Peyer's patch (tissue), 4 donors: ENCODE measurements around the gene MRE11. TPM values are rescaled to one million over a fixed set of nuclear protein-coding genes. Genes with fewer than 3 reads are reported as not detected.

Source experiments
- DNase-seq, 3 donors: peaks; one replicate each; pipeline ENCODE4 v3.0.0-alpha.2; 2017 to 2019
- H3K27ac ChIP-seq, 4 donors: fragments of 200-600 bp; sonication (generic); one replicate each; pipeline ENCODE4 v1.5.1; 2016 to 2019
- H3K27me3 ChIP-seq, 2 donors: fragments of 200-600 bp; sonication (generic); one replicate each; pipeline ENCODE4 v1.5.1; 2019
- H3K36me3 ChIP-seq, 3 donors: fragments of 200-600 bp; sonication (generic); one replicate each; pipeline ENCODE4 v1.5.1; 2016 to 2019
- H3K4me1 ChIP-seq, 4 donors: fragments of 200-600 bp; sonication (generic); one replicate each; pipeline ENCODE4 v1.5.1; 2016 to 2019
- H3K4me3 ChIP-seq, 4 donors: fragments of 200-600 bp; sonication (generic); 1 replicate in 3 of 4; 2 replicates in 1 of 4; pipeline ENCODE4 v1.5.1; 2016 to 2019; ENCODE audit warnings: mild to moderate bottlenecking in 1 of 4
- H3K9me3 ChIP-seq, 4 donors: fragments of 200-600 bp; sonication (generic); one replicate each; pipeline ENCODE4 v1.5.1; 2016 to 2019; ENCODE audit warnings: mild to moderate bottlenecking in 1 of 4
- POLR2A ChIP-seq, 2 donors: fragments of 450-650 bp; IDR thresholded peaks; one replicate each; pipeline ENCODE4 v1.5.1; 2017; ENCODE audit warnings: antibody characterized with exemption in 2 of 2, mild to moderate bottlenecking in 2 of 2, moderate library complexity in 2 of 2
- total RNA-seq, 4 donors: library from RNA; depleted of rRNA; stranded (reverse); fragments of >200 nt; gene quantifications; one replicate each; pipeline ENCODE4 v1.1.0, GENCODE V29; 2016
- TF ChIP-seq, protein P1 (sequence below), 6 experiments: fragments of 450-650 bp in 4 of 6; fragments of 200-600 bp in 2 of 6; sonication (generic) in 1 of 6; IDR thresholded peaks; one replicate each; pipeline ENCODE4 v1.5.1; 2017 to 2019; ENCODE audit warnings: antibody characterized with exemption in 6 of 6, mild to moderate bottlenecking in 3 of 6, moderate library complexity in 1 of 6

MRE11 gene
- total RNA-seq = 10 to 100 TPM in 3 of 4 donors, 1 to 10 TPM in 1; 9.7 to 38.0 (median 14.1) TPM

DNA sequence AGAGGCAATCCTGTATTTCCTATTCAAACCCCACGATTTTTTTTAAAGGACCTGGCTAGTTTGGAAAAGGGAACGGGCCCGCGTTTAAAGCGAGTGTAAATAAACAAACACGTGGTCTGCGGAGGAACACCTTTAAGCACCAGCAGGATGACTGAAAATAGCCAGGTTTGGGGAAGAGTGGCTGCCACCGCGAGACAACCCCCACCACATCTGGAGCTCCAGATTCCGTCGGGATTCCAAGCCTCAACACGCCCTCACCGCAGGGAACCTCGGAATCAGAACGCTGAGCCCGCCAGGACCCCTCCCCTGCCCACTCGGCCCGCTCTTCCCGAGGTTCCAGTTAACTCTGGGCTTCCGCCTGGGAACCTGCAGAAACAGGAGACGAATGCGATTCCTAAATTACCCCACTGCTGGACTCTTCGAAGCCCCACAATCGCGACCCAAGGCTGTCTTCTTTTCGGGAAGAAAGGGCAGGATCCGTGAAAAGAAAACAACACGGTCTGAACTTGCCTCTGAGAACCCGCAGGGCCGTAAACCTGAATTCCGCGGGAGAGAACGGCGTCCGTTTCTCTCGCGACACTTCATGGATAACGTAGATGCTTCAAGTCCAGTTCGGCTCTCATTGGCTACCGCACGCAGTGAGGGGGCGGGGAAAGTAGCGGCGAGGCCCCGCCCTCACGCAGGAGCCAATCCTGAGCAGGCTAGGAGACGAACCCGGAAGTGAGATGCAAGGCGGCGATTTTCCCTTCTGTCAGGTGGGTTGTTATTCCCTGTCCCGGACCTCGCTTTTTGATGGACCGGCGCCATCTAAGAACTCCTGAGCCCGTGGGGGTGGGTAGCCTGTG lies at the start of gene MRE11, which contains the start of gene ANKRD49:
Gene MRE11, minus strand, starts transcription at position 564 of the 845 bp plus-strand sequence. CDS start 1,043 bp downstream, outside the sequence.
Gene ANKRD49, plus strand, starts transcription at position 704 of the 845 bp plus-strand sequence. CDS start 2,710 bp downstream, outside the sequence.
- Histone ChIP-seq H3K9me3 (no peaks in the 10 kb centered on the region), H3K4me3 (peak within 1 kb of the TSS; percentile 74 to 96 (median 80)), H3K27ac (peak within 1 kb of the TSS; percentile 78 to 86 (median 81)), H3K4me1 (peaks cover 0 to 22% (median 2%) of the 10 kb centered on the region in 4 donors), H3K36me3 (peaks cover 0 to 29% (median 0%) of the 10 kb centered on the region in 3 donors), H3K27me3 (no peaks in the 10 kb centered on the region)
- TF ChIP-seq POLR2A (IDR thresholded peaks at IDR 0.05) = peak; percentile 65 to 70
- TF ChIP-seq, protein P1, sequence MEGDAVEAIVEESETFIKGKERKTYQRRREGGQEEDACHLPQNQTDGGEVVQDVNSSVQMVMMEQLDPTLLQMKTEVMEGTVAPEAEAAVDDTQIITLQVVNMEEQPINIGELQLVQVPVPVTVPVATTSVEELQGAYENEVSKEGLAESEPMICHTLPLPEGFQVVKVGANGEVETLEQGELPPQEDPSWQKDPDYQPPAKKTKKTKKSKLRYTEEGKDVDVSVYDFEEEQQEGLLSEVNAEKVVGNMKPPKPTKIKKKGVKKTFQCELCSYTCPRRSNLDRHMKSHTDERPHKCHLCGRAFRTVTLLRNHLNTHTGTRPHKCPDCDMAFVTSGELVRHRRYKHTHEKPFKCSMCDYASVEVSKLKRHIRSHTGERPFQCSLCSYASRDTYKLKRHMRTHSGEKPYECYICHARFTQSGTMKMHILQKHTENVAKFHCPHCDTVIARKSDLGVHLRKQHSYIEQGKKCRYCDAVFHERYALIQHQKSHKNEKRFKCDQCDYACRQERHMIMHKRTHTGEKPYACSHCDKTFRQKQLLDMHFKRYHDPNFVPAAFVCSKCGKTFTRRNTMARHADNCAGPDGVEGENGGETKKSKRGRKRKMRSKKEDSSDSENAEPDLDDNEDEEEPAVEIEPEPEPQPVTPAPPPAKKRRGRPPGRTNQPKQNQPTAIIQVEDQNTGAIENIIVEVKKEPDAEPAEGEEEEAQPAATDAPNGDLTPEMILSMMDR (IDR thresholded peaks at IDR 0.05) = peak in 1 of 6 experiments; percentile 5
- peak; percentile 97 to 99 (median 97) for DNase-seq

DNA sequence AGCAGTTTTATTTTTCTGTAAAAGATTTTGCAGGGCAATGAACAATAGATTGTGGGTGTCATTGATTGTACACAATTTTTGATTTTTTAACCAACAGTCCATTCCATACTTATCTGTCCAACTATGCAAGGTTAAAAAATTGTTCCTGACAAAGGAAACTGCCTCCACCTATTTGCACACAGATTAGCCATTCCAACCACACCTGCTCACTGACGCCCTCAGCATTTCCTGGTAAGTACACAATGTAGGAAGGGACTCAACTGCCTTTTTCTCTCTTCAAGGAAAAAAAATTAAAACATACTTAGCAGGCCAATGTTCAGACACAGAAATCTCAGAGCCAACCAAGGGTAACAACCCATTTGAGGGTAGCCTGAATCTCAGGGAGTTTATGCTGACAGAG lies 45.8 kb upstream of the MRE11 start:
- peak overlapping the region in 3 of 4 donors; percentile 33 to 63 (median 42) for H3K27ac ChIP-seq
- peak in 1 of 3 donors; percentile 73 for DNase-seq

DNA sequence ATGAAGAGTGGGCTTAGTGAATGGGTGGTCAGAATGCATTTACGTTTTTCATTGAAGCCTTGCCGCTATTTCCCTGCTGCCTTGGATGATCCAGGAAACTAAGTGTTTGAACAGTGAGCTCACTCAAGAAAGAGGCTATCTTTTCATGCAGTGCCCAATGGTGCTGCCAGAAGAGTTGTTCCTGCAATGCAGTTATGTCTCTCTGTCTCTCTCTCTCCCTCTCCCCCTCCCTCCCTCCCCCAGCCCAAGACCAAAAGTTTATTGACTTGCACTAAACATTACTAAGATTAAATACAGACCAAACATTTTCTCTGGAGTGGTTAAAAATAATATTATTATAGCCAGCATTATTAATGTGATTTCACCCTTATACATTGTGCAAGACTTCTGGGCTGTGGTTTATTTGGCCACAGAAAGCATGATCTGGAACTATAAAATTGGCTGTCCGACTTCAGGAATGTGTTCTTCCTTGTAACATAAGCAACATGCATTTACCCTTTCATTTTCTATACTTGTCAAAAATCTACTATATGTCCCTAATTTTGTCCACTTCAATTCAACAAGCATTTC lies 43.5 kb upstream of the MRE11 start:
- H3K27me3 ChIP-seq = no peaks in the 10 kb centered on the region
- no peak for TF ChIP-seq POLR2A (IDR thresholded peaks at IDR 0.05)
- TF ChIP-seq, protein P1 (IDR thresholded peaks at IDR 0.05) = no peak
- H3K27ac ChIP-seq = peak overlapping the region in 3 of 4 donors; percentile 7 to 44 (median 35)
- no peaks in the 10 kb centered on the region for H3K9me3 ChIP-seq
- H3K4me1 ChIP-seq = peaks cover 0 to 11% (median 2%) of the 10 kb centered on the region in 4 donors
- no peak overlapping the region for H3K4me3 ChIP-seq
- no peak for DNase-seq
- no peaks in the 10 kb centered on the region for H3K36me3 ChIP-seq

More for the DNA sequence above, 45.8 kb upstream of the MRE11 start:
- Histone ChIP-seq H3K9me3 (no peaks in the 10 kb centered on the region), H3K27me3 (no peaks in the 10 kb centered on the region), H3K4me1 (peaks cover 0 to 19% (median 2%) of the 10 kb centered on the region in 4 donors), H3K4me3 (no peak overlapping the region), H3K36me3 (no peaks in the 10 kb centered on the region)
- TF ChIP-seq, protein P1 (IDR thresholded peaks at IDR 0.05) = no peak
- no peak for TF ChIP-seq POLR2A (IDR thresholded peaks at IDR 0.05)

DNA sequence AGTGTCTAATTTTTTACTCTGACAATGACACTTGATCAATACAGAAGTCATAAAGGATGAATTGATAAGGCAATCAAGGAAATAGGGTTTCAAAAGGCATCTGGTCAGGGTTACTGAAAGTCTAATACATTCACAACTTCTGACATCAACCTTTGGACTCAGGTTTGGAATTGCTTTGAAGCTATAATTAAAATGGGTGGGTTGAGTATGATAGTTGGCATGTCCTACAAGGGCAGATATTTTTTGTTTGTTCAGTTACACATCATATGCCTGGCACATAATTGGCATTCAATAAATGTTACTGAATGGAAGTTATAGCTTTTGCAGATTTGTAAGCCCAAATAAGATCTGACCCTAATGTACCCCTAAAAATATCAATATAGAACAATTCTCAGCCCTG lies 42.7 kb upstream of the MRE11 start:
- Histone ChIP-seq H3K9me3 (no peaks in the 10 kb centered on the region), H3K36me3 (no peaks in the 10 kb centered on the region), H3K27ac (peak overlapping the region in 2 of 4 donors; percentile 7 to 44), H3K4me1 (peaks cover 0 to 11% (median 2%) of the 10 kb centered on the region in 4 donors), H3K4me3 (no peak overlapping the region), H3K27me3 (no peaks in the 10 kb centered on the region)
- TF ChIP-seq, protein P1 (IDR thresholded peaks at IDR 0.05) = no peak
- TF ChIP-seq POLR2A (IDR thresholded peaks at IDR 0.05) = no peak
- DNase-seq = no peak

DNA sequence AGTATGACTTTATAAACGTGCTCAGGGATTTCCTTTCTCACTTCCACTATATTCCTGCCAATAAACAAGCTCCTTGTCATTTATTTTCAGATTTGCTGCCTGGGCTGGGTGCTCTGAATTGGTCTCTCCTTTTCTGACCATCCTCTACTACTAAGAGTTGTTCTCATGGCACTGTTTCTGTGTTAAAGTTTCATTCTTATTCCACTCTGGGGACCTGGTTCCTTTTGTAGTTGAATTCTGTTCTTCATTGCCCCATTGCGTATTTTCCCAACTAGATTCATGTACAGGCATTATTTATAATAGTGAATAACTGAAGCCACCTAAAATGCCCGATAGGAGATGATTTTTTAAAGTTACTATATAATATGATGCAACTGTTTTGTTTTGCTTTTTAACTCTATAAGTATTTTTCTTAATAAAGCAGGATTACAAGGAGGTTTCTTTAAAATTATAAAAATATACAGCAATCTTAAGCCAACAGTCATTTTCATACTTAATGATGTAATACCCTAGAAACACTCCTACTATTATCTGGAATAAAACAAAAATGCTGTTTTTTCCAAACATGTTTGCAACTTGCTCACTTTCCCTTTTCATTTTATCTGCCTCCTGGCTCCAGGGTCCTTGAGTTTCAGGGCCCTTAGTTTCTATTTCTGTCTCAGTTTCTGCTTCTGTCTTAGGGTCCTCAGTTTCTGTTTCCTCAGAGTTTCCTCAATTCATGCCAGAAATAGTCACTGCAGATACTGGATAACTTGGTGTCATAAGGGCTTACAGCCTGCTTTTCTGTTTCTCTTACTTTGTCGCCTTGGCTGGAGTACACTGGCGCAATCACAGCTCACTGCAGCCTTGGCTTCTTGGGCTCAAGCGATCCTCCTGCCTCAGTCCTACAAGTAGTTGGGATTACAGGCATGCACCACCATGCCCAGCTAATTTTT lies 40.3 kb upstream of the MRE11 start:
- H3K9me3 ChIP-seq = no peaks in the 10 kb centered on the region
- peaks cover 0 to 11% (median 2%) of the 10 kb centered on the region in 4 donors for H3K4me1 ChIP-seq
- no peak overlapping the region for H3K4me3 ChIP-seq
- H3K36me3 ChIP-seq = no peaks in the 10 kb centered on the region
- no peak for DNase-seq
- no peaks in the 10 kb centered on the region for H3K27me3 ChIP-seq
- no peak overlapping the region for H3K27ac ChIP-seq
- TF ChIP-seq, protein P1 (IDR thresholded peaks at IDR 0.05) = no peak
- TF ChIP-seq POLR2A (IDR thresholded peaks at IDR 0.05) = no peak
